HK-2 (cell line): ENCODE data around the gene ERCC4.
A peak's percentile ranks its signal among the peaks of the same experiment; 100 is the strongest.

Experiments used
- DNase-seq: peaks from one replicate; pipeline ENCODE4 v3.0.0-alpha.2; 2018; ENCODE audit not compliant: unreplicated experiment

Gene ERCC4

DNA sequence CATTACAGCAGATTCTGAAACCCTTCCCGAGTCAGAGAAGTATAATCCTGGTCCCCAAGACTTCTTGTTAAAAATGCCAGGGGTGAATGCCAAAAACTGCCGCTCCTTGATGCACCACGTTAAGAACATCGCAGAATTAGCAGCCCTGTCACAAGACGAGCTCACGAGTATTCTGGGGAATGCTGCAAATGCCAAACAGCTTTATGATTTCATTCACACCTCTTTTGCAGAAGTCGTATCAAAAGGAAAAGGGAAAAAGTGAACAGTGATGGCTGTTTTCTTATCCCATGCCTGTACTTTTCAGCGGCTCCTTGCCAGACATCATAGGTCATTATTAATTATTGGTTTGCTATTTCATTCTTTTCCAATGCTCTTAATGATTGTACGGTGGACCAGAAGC, 28.1 kb downstream of the ERCC4 start:
- DNase-seq: no peak

- DNase-seq: no peak
Observed at GRCh38 chr16:13950821-13951547, 31.0 kb downstream of the ERCC4 start.

- no peak for DNase-seq
Observed at GRCh38 chr16:13951611-13952010, 31.7 kb downstream of the ERCC4 start.

- DNase-seq: no peak
Observed at GRCh38 chr16:13953501-13953900, 33.5 kb downstream of the ERCC4 start.

DNA sequence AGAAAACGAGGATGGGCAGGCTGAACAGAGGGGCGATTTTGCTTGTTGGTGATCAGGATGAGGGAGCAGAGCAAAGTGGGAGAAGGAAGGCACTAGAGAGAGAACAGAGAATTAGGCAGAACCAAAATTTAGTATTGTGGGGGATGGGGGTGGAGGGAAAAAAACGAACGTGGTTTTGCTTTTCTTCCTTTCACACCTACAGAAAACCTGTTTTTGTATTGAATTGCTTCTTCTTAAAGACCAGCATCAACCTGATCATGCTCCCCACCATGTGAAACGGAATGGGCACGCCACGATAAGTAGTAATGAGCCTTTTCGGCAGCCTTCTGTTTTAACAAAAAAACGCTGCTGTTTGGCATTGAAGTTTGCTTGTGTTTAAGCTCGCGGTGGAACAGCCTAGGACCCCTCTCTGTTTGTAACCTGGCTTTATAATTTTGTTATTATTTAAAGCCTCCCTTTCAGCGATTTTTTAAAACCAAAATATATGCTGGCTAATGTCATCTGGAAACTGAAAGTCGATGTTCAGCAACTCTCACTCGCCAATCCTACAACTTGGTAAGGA, 36.8 kb downstream of the ERCC4 start:
- no peak for DNase-seq

GRCh38 chr16:13957197-13958078, 37.5 kb downstream of the ERCC4 start:
- DNase-seq: peak; percentile 37

DNA sequence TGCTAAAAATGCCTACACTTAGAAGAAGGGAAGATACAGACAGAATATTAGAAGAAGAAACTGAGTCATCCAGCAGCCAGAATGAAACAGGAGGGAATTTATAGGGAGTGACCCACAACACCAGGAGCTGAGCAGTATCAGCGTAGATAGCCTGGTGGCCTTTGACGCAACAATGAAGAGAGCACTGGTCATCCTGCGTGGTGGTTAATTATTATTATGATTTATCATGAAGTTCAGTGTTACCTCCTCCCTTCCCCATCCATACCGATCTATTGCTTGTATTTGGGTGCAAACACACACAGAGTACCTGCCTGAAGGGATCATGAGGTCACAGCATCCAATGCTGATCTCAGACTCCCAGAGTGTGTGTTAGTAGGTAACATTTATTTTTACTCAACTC, 38.5 kb downstream of the ERCC4 start:
- DNase-seq: no peak

GRCh38 chr16:13959626-13960025, 39.7 kb downstream of the ERCC4 start:
- DNase-seq: no peak

DNA sequence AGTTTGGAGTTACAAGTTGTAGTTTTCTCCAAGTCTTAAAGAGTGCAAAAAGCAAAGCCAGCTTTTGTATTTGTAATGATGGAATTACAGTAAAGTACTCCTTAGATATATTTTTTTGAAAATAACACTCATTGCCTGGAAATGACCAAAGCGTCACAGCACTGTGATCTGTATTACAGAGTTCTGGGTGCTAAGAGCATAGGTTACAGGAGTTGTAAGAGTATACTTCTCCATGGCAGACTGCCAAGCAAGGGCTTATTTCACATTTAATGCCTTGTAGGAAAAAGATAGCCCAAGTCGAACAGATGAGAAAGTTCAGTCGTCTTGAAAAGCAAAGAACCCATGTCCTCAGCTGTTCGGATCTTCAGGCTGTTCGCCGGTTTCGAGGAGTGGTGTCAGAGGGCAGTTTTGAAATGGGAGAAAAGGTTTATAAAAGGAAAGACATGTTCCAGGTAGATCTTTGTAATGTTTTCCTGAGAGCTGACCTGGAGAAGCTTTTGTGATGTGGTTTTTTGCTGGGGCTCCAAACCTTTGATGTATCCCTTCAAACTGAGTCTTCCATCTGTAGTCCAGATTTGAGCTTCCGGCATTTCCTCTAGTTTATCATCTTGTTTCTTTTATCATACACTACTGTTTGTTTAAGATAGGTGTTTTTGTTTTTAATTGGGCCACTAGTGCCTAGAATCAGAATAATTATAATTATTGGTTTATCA, 41.3 kb downstream of the ERCC4 start:
- DNase-seq: no peak

DNA sequence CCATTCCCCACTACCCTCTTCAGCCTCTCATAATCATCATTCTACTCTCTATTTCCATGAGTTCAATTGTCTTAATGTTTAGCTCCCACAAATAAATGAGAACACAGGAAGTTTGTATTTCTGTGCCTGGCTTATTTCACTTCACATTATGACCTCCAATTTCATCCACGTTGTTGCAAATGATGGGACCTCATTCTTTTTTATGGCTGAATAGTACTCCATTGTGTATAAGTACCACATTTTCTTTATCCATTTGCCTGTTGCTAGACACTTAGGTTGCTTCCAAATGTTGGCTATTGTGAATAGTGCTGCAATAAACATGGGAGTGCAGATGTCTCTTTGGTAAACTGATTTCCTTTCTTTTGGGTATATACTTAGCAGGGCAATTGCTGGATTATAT, 42.3 kb downstream of the ERCC4 start:
- DNase-seq: no peak

DNA sequence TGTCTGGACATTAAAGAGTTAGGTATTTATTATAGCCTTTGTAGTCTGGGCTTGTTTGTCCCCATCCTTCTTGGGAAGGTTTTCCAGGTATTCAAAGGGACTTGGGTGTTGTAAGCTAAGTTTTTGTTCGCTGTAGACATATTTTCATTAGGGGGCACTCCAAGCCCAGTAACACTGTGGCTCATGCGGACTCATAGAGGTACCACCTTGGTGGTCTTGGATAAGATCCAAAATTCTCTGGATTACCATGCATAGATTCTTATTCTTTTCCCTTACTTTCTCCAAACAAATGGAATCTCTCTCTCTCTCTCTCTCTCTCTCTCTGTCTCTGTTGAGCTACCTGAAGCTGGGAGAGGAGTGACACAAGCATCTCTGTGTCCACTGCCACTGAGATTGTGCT, 48.9 kb downstream of the ERCC4 start:
- DNase-seq: no peak

DNA sequence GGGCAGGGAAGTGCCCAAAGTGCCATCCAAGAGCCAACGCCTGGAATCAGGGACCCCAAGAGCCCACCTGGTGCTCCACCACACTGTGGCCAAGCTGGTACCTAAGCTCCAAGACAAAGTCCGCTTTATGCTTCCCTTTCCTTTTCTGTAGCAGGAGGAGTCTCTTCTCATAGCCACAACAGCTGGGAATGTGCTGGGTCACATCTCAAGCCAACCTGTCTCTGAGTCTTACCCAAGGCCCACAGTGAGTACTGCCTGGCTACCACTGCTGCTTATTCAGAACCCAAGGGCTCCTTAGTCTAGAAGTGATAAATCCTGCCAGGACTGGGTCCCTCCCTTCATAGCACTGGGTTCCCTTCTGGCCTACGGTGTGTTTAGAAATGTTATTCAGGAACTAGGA, 49.8 kb downstream of the ERCC4 start:
- DNase-seq: no peak

DNA sequence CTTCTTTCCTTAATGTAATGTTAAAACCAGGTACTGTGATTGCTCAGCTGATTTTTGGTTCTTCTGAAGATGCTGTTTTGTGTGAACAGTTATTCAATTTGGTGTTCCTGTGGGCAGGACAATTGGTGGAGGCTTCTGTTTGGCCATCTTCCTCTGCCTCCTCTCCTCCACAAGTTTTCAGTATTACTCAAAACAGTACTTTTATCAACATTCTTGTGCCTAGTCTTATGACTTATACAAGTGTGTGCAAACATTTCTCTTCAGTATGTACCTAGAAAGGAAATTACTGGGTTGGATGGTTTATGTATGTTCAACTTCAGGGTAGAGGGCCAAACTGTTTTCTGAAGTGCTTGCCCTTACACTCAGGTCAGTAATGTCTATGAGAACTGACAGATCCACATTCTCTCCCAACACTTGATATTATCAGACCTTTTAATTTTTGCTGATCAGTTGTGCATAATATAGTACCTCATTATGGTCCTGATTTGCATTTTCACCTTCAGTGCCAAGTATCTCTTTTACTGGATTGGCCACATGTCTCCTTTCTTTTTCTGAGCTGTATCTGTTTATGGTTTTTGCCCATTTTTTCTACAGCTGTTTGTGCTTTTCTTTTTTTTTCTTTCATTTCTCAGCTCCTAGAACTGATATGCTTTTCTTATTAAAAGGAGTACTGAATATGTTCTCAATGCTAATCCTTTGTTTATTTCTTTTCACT, 50.9 kb downstream of the ERCC4 start:
- no peak for DNase-seq

DNA sequence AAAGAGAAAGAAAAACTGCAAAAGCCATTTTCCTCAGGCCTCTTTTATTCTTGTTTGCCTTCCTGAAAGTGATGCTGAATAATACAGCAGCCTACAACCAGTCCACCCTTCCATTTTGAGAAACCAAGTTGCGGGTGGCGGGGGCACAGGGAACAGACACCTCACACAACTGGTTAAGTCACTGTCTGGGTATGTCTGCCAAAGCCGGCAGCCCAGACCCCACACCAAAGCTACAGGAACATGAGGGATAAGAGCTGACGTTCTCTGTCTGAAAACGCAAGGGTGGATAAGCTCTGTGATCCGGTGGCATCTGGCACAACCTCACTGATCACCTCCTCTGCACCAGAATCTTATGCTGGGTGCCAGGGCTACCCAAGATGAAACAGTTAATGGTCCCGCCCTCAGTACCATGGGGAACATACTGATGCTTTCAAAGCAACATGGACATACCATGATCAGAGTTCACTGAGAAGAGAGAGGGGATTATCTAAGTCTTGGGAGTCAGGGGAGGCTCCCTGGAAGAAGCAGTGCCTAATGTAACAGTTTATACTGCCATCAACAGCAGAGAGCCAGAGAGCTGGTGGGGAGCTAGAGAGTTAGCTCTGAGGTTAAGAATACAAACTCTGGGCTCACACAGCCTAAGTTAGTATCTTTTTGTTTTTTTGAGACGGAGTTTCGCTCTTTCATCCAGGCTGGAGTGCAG, 53.5 kb downstream of the ERCC4 start:
- DNase-seq: no peak

DNA sequence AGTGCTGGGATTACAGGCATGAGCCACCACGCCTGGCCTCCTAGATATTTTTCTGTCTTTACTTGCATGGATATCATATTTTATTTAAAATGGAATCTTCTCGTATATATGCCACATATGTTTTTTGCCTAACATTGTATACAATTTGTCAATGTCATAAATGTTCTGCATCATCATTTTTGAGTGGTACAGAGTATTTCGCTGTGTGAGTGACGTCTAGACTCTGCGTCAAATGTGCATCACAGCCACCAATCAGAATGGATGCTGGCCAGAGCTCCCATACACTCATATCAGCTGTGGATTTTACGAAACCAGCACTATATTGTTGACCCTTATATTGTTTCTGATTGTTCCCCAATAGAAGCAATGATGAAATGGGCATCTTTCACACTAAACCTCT, 57.2 kb downstream of the ERCC4 start:
- DNase-seq: no peak

GRCh38 chr16:13982451-13982850, 62.5 kb downstream of the ERCC4 start:
- DNase-seq: no peak

DNA sequence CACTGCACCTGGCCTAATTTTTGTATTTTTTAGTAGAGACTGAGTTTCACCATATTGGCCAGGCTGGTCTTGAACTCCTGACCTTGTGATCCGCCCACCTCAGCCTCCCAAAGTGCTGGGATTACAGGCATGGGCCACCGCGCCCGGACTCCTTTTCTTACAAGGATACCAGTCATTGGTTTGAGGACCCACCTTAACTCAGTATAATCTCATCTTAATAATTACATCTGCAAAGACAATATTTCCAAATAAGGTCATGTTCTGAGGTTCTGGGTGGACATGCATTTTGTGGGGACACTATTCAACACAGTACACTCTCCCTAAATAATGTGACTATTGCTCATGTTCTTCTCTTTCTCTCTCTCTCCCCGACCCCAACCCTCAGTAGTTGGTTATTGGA, 63.7 kb downstream of the ERCC4 start:
- DNase-seq: no peak

- no peak for DNase-seq
Observed at GRCh38 chr16:13984794-13985193, 64.8 kb downstream of the ERCC4 start.

DNA sequence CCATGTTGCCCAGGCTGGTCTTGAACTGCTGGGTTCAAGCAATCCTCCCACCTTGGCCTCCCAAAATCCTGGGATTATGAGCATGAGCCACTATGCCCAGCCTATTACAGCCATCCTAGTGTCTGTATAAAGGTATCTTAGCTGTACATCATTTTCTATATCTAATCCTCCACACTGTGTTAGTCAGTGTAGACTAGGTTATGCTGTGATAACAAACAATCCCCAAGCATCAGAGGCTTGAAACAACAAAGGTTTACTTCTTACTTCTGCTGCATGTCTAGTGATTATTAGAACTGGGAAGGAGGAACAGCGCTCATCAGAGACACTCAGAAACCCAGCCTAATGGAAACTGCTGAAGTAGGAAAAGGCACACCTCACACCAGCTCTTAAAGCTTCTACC, 68.1 kb downstream of the ERCC4 start:
- DNase-seq: no peak

- no peak for DNase-seq
Observed at GRCh38 chr16:13992322-13992721, 72.4 kb downstream of the ERCC4 start.

DNA sequence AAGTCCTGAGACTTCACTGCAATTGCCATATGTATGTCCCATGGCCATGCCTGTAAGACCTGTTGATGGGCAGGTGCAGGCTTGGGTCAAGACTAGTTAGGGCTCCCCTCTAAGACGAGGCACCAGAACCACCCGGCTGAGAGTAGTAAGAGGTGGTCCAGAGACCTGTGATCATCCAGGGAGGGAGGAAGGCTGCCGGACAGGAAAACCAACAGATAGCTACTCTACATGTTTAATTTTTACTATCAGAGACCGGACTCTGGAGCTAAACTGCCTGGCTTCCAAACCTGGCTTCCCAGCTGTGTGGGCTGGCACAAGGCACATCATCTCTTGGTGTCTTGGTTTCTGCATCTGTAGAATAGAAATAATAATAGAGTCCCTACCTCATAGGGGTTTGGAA, 73.0 kb downstream of the ERCC4 start:
- no peak for DNase-seq
